Fibroblast of skin of right biceps (primary cell): Measurements from ENCODE around the gene PPP3R2.

Experiments
- DNase-seq: peaks from one replicate; pipeline ENCODE4 v3.0.0-alpha.2; 2013

Gene PPP3R2

DNA sequence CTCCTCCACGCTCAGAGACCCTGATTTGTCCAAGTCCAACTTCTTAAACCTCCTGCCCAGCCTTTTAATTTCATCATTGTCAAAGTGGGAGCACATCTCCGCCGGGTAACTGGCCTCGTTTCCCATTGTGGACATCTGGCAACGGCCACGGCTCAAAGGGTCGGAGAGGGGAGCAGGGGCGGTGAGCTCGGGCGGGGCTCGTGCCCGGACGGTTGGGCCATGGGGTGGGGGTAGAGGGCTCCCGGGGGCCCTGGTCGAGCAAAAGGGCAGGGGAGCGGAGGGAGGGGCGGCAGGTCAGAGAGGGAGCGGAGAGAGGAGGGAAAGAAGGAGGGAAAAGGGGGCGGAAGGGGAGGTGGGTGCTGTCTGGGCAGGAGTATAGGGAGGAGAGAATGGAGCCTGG, at the start of gene PPP3R2:
PPP3R2 (minus strand) TSS at position 174 of the 400 bp plus-strand sequence; CDS start at position 126, 48 bp downstream.
- DNase-seq, result no peak

DNA sequence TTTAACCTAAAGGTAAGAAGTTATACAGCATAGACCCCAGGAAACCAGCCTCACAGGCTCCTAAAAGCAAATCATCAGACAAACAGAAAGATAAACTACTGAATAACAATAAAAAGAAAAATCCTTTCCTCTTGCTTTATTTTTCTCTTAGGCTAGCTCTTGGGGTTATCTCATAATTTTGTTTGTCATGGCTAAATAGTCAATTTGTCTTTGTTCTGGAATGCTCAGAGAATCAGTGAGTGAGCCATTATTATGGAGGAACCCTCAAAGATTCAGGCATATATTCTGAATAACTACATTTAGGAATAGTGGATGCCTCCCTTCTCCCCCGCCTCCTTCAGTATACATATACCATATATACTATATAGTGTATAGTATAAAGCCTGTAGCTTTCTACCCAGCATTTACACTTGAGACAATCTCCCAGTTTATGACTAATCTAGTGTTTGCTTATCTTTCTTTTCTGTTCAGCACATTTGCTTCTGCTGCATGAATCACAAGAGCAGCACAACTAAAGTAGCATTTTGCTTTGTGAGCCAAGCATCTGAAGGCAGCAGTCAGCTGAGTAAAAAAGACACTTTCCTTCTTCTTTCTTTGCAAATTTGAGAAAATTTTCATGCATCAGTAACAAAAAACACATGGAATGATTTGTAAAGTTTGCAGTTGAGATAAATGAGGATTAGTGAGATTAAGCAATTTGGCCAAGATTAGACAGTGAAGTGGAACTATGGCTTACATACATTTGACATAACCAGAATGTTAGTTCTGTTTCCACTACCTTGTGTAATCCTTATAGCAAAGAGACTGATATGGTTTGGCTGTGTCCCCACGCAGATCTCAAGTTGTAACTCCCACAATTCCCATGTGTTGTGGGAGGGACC, 45.3 kb upstream of the PPP3R2 start:
- DNase-seq, result peak; percentile 23

- DNase-seq, result peak; percentile 29
Measured at GRCh38 chr9:101639311-101639710, 44.5 kb upstream of the PPP3R2 start.

GRCh38 chr9:101636247-101636646, 41.5 kb upstream of the PPP3R2 start:
- DNase-seq, result no peak

- DNase-seq, result no peak
Measured at GRCh38 chr9:101635473-101635872, 40.7 kb upstream of the PPP3R2 start.

GRCh38 chr9:101634741-101635409, 40.1 kb upstream of the PPP3R2 start:
- DNase-seq, result no peak

DNA sequence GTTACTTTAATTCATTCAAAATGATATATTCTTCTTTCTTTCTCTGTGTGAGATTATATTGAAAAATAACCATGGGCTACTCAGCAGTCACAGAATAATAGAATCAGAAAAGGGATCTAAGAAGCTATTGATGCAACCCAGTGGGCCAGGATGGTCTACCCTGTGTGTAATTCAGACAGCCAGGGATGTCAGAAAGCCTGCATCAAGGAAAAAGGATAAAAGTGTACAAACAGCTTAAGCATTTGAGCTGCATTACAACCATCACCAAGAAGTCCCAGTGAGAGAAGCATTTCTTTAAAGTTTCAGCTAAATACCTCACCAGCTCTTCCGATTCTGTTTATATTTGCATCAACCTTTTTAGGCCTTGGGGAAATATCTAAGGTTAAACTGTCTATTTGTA, 37.8 kb upstream of the PPP3R2 start:
- DNase-seq, result no peak

DNA sequence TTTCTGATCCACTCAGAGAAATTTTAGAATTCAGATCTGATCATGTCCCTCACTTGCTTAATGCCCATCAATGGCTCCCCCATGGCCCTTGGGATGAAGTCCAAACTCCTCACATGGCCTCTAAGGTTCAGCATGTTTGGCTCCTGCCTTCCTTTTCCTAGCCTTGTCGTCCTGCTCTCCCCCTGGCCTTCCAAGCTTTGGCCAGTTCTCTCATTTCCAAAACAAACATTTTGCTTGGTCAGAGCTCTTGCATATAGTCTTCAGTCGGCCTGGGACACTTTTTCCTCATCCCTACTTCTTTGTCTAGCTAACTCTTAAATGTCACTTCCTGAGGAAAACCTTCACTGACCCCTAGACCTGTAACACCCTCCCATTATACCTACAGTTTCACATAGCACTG, 37.1 kb upstream of the PPP3R2 start:
- DNase-seq, result no peak

- DNase-seq, result no peak
Measured at GRCh38 chr9:101629636-101630035, 34.9 kb upstream of the PPP3R2 start.

DNA sequence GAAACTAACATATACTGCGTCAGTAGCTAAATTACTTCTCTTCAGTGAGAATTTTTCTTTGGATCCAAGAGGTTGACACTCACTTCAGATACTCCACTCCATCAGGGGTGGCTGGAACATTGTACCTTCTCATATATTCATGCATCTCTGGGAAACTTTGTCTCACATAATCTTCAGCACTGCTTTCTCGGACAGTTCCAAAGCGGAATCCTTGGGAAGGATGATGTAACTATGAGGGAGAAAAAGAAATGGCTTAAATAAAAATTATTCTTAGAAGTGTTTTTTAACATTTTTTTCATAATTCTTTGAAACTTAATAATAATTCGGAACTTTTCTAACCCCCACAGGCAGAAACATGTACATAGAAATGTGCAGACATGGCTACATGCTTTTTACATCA, 33.4 kb upstream of the PPP3R2 start:
- peak; percentile 46 for DNase-seq

GRCh38 chr9:101626295-101626694, 31.5 kb upstream of the PPP3R2 start:
- no peak for DNase-seq

- peak; percentile 78 for DNase-seq
Measured at GRCh38 chr9:101625876-101626275, 31.1 kb upstream of the PPP3R2 start.

GRCh38 chr9:101620452-101620851, 25.7 kb upstream of the PPP3R2 start:
- DNase-seq, result no peak

DNA sequence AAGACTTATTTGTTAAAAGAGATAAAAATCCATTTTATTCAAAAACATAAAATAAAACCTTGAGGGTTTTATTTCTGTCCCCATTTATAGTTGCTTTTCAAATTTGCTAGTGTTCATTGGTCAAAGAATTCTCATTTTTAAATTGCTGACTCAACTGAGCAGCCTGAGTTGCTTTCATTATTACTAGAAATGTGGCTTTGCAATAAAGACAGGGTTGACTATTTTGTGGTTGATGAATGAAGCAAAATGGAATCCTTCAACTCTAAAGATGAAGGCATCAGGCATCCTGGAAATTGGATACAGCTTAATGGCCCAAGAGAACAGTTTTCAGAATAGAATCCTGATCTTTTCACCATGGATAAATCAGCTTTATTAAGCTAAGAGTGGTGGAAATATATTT, 23.9 kb upstream of the PPP3R2 start:
- DNase-seq, result peak; percentile 51

GRCh38 chr9:101605547-101605946, 10.8 kb upstream of the PPP3R2 start:
- DNase-seq, result no peak

GRCh38 chr9:101604296-101604695, 9.5 kb upstream of the PPP3R2 start:
- no peak for DNase-seq

DNA sequence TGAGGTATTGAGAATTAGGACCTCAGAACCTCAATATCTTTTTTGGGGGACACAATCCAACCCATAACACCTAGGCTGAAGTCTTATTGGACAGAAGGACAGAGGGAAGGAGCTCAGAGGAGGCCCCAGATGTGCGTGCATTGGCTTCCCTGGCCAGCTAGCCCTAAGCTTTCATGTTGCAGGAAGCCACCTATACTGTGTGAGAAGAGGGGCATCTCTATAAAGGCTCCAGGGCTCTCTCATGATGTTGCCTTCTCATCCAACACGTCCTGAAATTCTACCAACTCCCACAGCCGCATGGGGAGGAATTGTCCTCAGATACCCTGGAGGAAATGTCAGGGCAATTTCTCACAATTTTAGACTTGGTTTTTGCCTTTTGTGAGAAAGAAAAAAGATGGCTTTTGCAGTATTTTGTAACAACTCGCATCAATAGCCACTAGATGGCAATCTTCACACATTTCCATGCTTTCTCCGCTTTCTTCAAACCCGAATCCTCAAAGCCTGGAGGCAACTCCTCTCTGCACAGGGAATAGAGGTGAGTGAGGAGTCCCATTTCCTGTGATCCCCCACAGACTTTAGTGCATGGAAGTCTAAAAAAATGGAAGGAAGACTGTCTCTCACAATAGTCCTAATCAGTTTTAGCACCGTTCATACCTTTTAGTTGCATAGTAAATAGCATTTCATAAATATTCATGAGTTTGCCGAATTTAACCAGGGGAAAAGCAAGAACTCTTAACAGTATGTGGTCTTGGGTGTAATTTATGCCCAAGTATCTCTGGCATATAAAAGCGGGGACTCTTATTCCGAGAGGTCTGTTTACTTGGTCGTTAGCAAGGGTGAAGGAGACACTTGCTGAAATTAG, 7.4 kb upstream of the PPP3R2 start:
- DNase-seq, result peak; percentile 56

DNA sequence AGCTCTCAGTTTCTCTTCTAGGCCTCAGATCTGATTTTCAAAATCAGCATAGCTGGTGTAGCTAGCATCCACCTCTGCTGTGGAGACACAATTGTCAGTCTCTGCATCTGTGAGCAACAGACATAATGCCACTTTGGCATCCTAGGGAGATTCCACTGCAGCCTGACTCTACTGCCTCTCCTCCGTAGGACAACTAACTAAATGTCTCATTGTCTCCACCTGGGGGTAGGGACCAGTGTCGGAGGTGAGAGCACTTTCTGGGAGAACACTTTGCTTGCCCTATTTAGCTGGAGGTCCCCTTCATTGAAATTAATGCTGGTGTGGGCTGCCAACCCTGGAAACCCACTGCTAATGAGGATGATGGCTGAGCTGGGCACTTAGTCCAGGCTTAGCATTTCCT, 1.4 kb downstream of the PPP3R2 start:
- no peak for DNase-seq

DNA sequence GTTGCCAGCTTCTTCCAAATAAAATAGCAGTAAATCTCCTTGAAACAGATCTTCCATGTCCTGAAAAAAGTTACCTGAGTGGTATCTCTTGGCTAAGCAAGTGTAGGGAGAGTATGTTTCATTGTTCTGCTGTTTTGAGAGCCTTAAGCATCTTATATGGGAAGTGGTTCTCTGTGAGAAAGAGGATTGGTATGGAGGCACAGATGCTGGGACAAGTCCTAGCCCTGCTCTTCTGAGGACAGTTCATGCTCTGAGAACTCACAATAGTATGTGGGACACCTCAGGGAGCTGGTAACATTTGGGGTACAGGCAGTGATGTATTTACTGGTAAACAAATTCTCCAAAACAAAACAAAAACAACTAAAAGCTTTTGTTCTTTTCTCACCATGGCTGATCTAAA, 2.0 kb downstream of the PPP3R2 start:
- DNase-seq, result no peak

DNA sequence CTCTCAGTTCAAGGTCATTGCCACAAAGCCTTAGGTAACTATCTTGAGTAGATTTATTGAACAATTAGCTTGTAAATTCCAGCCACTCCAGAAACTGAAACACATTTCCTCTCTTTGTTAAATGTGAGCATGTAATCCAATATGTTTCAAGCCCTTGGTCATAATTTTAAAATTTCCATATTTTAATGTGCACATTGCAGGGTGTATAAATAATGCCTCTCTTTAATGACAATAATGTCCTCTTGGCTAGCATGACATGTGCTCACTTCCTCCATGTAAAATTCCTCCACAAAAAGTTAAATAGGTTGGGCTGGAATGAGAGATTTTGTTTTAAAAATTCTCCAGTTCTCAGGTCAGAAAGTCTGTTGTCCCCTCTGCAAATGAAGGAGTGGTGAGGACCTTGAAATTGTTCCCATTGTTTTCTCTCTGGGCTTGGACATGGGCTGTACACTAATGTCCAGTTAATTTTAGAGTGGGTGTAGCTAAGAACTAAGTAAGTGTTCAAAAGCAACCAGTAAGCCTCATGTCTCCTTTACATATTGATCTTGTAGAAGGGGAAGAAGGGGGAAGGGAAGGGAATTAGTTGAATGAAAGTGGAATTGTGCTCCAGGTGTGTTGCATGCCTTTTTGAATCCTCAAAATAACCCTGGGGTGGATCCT, 2.9 kb downstream of the PPP3R2 start:
- DNase-seq, result no peak

GRCh38 chr9:101590901-101591300, 3.9 kb downstream of the PPP3R2 start:
- DNase-seq, result no peak

- DNase-seq, result peak; percentile 82
Measured at GRCh38 chr9:101590074-101590473, 4.7 kb downstream of the PPP3R2 start.
